Pulmonary artery endothelial cell (primary cell): ENCODE data around the gene RBBP8. TPM values are rescaled to one million over a fixed set of nuclear protein-coding genes. Genes with fewer than 3 reads are reported as not detected.
"Not testable (repeated sequence)": the region's sequence is repeated elsewhere in the genome, so short reads cannot be mapped to it uniquely, and the experiment has no call there.

Experiments used
- DNase-seq: peaks from one replicate; pipeline ENCODE4 v3.0.0-alpha.2; 2011; ENCODE audit warnings: low read depth, low spot score
- total RNA-seq: library from RNA; depleted of rRNA; stranded (reverse); fragments of >200 nt; gene quantifications from 2 replicates; pipeline ENCODE4 v1.2.3, GENCODE V29; 2014

Gene RBBP8
- total RNA-seq, 1 donor from 2014 or later: 12.5 TPM

GRCh38 chr18:22939649-22940048 lies 6.5 kb downstream of the RBBP8 start:
- no peak for DNase-seq

GRCh38 chr18:22943847-22944246 lies 10.7 kb downstream of the RBBP8 start:
- DNase-seq: no peak

GRCh38 chr18:22946217-22946616 lies 13.1 kb downstream of the RBBP8 start:
- no peak for DNase-seq

- no peak for DNase-seq
Measured at GRCh38 chr18:22946846-22947245, 13.7 kb downstream of the RBBP8 start.

- no peak for DNase-seq
Measured at GRCh38 chr18:22951823-22952222, 18.7 kb downstream of the RBBP8 start.

- no peak for DNase-seq
Measured at GRCh38 chr18:22952525-22952924, 19.4 kb downstream of the RBBP8 start.

- not testable (repeated sequence) for DNase-seq
Measured at GRCh38 chr18:22953982-22954381, 20.9 kb downstream of the RBBP8 start.

- DNase-seq: no peak
Measured at GRCh38 chr18:22956226-22956625, 23.1 kb downstream of the RBBP8 start.

GRCh38 chr18:22961156-22961555 lies 28.0 kb downstream of the RBBP8 start:
- DNase-seq: no peak

GRCh38 chr18:22962004-22962403 lies 28.9 kb downstream of the RBBP8 start:
- no peak for DNase-seq

GRCh38 chr18:22964116-22964515 lies 31.0 kb downstream of the RBBP8 start:
- DNase-seq: no peak

- no peak for DNase-seq
Measured at GRCh38 chr18:22964722-22965121, 31.6 kb downstream of the RBBP8 start.

GRCh38 chr18:22971038-22971437 lies 37.9 kb downstream of the RBBP8 start:
- no peak for DNase-seq

GRCh38 chr18:22974001-22974400 lies 40.9 kb downstream of the RBBP8 start:
- no peak for DNase-seq

GRCh38 chr18:22974707-22975106 lies 41.6 kb downstream of the RBBP8 start:
- DNase-seq: no peak

GRCh38 chr18:22975508-22975907 lies 42.4 kb downstream of the RBBP8 start:
- DNase-seq: no peak

GRCh38 chr18:22977847-22978701 lies 44.9 kb downstream of the RBBP8 start:
- peak; percentile 67 for DNase-seq

- no peak for DNase-seq
Measured at GRCh38 chr18:22980394-22980793, 47.3 kb downstream of the RBBP8 start.

GRCh38 chr18:22981274-22982133 lies 48.4 kb downstream of the RBBP8 start:
- DNase-seq: no peak

- peak; percentile 10 for DNase-seq
Measured at GRCh38 chr18:22983175-22983574, 50.0 kb downstream of the RBBP8 start.

- DNase-seq: no peak
Measured at GRCh38 chr18:22985250-22985649, 52.1 kb downstream of the RBBP8 start.

GRCh38 chr18:22987547-22988189 lies 54.5 kb downstream of the RBBP8 start:
- no peak for DNase-seq
